BE2C (cell line): ENCODE data around the gene CIRBP.

Experiments
- DNase-seq: peaks from one replicate; pipeline ENCODE4 v3.0.0-alpha.2; 2020
- H3K27me3 ChIP-seq: fragments of 250-450 bp; sonication (Bioruptor Pico); 2 replicates; pipeline ENCODE4 v1.5.1; 2020; ENCODE audit warnings: mild to moderate bottlenecking
- H3K36me3 ChIP-seq: fragments of 250-450 bp; sonication (Bioruptor Pico); 2 replicates; pipeline ENCODE4 v1.5.1; 2020; ENCODE audit warnings: mild to moderate bottlenecking
- H3K4me1 ChIP-seq: fragments of 250-450 bp; sonication (Bioruptor Pico); 2 replicates; pipeline ENCODE4 v1.5.1; 2020
- H3K4me3 ChIP-seq: 2 replicates; pipeline ENCODE4 v1.5.1; 2011; ENCODE audit warnings: low read depth, low read length
- H3K9me3 ChIP-seq: fragments of 250-450 bp; sonication (Bioruptor Pico); 2 replicates; pipeline ENCODE4 v1.5.1; 2020
- CTCF ChIP-seq: IDR thresholded peaks from 2 replicates; pipeline ENCODE4 v1.5.1; 2012; ENCODE audit warnings: mild to moderate bottlenecking, low read depth, low read length

The CIRBP gene

DNA sequence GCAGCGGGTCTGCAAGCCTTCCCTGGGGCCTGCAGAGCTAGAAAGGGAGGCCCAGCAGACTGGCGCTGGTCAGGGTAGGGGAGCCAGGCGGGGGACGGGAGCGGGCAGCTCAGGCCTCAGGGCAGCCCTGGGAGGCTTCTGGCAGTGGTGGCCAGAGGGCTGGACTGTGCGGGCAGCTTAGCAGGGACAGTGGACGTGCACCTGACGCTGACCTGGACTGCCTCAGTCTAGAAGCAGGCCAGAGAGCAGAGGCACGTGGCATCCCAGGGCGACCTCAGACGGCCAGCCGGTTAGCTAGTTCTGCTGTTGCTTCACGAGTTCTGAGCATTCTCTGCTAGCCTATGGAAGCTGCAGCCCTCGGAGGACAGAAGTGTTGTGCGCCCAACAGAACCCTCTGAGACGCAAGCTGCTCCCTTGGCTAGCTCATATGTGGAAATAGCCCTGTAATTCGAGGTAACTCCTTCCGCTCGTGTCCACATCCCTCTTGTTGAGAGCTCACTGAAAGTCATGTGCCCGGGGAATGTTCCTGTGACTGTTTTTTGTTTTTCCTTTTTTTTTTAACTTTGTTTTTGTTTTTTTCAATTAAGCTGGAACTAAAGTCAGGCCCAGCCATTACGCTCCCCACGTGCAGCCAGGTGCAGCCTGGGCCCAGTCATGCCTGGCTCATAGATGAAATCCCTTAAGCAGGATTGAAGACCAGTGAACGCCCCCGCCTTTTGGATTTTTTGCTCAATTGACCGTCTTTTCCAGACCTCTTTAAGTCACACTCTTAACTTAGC lies 4.3 kb downstream of the CIRBP start:
- TF ChIP-seq CTCF: no peak
- peaks cover 16% of the 10 kb centered on the region for H3K4me1 ChIP-seq
- H3K9me3 ChIP-seq: no peaks in the 10 kb centered on the region
- DNase-seq: no peak
- H3K27me3 ChIP-seq: no peaks in the 10 kb centered on the region
- no peak overlapping the region for H3K4me3 ChIP-seq
- peaks cover 50% of the 10 kb centered on the region for H3K36me3 ChIP-seq

GRCh38 chr19:1274081-1274851 lies 5.1 kb downstream of the CIRBP start:
- 0 out of 2 replicates have a peak, but pooled peaks have one; percentile 13 for TF ChIP-seq CTCF
- no peaks in the 10 kb centered on the region for H3K27me3 ChIP-seq
- peak overlapping the region; percentile 64 for H3K4me3 ChIP-seq
- no peaks in the 10 kb centered on the region for H3K9me3 ChIP-seq
- DNase-seq: no peak
- H3K36me3 ChIP-seq: peaks cover 55% of the 10 kb centered on the region
- H3K4me1 ChIP-seq: peaks cover 12% of the 10 kb centered on the region

- no peaks in the 10 kb centered on the region for H3K27me3 ChIP-seq
- no peaks in the 10 kb centered on the region for H3K9me3 ChIP-seq
- H3K4me1 ChIP-seq: peaks cover 12% of the 10 kb centered on the region
- peak; percentile 58 for DNase-seq
- peaks cover 58% of the 10 kb centered on the region for H3K36me3 ChIP-seq
- TF ChIP-seq CTCF: no peak
- H3K4me3 ChIP-seq: peak overlapping the region; percentile 64
These were observed 5.7 kb downstream of the CIRBP start for GRCh38 chr19:1274852-1275259.

- peaks cover 12% of the 10 kb centered on the region for H3K4me1 ChIP-seq
- no peak for TF ChIP-seq CTCF
- peaks cover 57% of the 10 kb centered on the region for H3K36me3 ChIP-seq
- H3K9me3 ChIP-seq: no peaks in the 10 kb centered on the region
- peak within 1 kb of the TSS; percentile 64 for H3K4me3 ChIP-seq
- H3K27me3 ChIP-seq: no peaks in the 10 kb centered on the region
- DNase-seq: peak; percentile 97
These were observed 6.3 kb downstream of the CIRBP start, which contains the start of gene FAM174C for GRCh38 chr19:1275260-1275975. Gene FAM174C (plus strand): TSS chr19:1275530. CDS start chr19:1275550, 20 bp downstream.

DNA sequence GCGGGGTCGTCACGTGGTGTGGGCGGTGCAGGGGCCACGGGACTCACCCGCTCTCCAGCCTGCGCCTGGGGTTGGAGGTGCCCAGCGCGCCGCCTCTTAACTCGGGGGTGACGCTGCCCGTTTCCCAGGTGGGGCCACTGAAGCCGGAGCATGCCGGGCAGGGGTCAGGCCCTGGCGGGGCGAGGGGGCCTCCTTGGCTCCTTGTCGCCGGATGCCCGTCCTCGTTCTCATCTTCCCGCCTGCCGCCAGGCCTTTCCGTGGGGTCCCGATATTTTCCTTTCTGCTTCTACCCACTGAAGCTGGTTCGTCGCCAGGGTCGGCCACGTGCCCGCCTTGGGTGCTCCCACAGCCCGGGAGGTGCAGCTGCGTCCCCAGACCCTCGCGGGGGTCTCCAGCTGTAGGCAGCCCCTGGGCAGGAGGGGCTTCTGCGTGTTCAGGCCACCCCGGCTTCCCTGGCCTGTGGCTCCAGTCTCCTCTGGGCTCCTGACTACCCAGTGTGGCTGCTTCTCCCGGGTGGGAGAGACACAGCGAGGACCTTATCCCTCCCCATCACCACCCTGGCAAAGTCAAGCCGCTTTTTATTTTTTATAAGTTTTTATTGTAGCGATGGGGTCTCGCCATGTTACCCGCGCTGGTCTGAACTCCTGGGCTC lies 7.0 kb downstream of the CIRBP start:
- no peak for DNase-seq
- Histone ChIP-seq H3K27me3 (no peaks in the 10 kb centered on the region), H3K9me3 (no peaks in the 10 kb centered on the region), H3K4me1 (peaks cover 9% of the 10 kb centered on the region), H3K4me3 (peak overlapping the region; percentile 64), H3K36me3 (peaks cover 50% of the 10 kb centered on the region)
- no peak for TF ChIP-seq CTCF
